GM12801 (cell line): ENCODE measurements around the gene PPP5C.

Experiments used
- CTCF ChIP-seq: IDR thresholded peaks from one replicate; pipeline ENCODE4 v1.5.1; 2011; ENCODE audit warnings: control low read depth; ENCODE audit not compliant: insufficient read length; ENCODE audit errors: extremely low read depth

The PPP5C gene

DNA sequence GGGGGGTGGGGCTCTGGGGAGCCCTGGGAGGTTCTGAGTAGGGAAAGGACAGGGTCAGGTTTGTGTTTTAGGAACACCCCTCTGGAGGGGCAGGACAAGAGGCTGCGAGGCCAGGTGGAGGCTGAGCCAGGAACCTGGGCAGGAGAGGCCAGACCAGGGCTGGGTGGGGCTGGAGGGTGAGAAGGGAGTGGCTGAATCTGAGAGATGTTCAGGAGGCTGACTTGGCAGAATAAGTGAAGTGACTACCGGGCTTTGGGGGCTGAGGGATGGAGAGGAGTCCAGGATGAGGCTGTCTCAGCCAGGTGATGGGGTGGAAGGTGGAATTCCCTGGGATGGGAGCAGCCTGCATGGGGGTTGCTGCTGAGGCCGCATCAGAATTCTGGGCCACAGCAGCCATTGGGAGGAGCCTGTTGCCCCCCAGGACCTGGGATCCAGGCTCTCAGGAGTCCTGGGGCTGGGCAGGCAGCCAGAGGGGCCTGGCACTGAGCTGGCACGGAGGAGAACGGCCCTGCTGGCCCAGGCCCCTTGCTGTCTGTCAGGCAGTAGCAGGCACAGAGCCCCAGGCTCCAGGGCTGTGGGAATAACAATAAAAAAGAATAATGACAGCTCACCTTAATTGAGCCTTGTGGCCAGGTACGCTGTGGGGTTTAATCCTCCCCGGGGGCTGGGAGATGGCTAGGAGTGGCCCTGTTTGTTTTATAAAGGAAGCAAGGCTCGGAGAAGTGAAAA, 3.3 kb downstream of the PPP5C start:
- TF ChIP-seq CTCF: no peak

- TF ChIP-seq CTCF: no peak
Measured at GRCh38 chr19:46350758-46351159, 3.9 kb downstream of the PPP5C start.

- no peak for TF ChIP-seq CTCF
Measured at GRCh38 chr19:46351241-46352041, 4.6 kb downstream of the PPP5C start.

DNA sequence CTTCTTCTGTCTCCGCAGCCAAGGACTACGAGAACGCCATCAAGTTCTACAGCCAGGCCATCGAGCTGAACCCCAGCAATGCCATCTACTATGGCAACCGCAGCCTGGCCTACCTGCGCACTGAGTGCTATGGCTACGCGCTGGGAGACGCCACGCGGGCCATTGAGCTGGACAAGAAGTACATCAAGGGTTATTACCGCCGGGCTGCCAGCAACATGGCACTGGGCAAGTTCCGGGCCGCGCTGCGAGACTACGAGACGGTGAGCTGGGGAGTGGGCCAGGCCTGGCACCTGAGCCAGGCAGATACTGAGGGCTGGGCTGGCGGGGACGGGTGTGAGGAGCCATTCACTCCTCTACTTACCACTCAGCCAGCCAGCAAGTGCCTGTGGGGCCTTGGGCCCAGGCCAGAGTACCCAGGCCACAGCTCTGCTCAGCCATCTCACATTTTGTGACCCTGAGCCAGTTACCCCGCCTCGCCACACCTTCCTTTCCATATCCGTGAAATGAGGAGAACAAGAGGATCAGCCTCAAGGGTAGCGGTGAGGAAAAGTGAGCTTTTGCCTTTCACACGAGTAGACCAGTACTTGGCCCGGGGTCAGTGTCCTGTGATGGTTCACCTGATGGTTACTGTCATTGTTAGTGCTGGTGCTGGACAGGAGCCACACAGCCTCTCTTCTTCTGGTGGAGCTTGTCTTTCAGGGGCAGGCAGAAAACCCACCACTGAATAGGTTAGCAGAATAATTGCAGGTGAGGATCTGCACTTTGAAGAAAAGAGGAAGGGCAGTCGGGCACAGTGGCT, 7.0 kb downstream of the PPP5C start:
- TF ChIP-seq CTCF: no peak

DNA sequence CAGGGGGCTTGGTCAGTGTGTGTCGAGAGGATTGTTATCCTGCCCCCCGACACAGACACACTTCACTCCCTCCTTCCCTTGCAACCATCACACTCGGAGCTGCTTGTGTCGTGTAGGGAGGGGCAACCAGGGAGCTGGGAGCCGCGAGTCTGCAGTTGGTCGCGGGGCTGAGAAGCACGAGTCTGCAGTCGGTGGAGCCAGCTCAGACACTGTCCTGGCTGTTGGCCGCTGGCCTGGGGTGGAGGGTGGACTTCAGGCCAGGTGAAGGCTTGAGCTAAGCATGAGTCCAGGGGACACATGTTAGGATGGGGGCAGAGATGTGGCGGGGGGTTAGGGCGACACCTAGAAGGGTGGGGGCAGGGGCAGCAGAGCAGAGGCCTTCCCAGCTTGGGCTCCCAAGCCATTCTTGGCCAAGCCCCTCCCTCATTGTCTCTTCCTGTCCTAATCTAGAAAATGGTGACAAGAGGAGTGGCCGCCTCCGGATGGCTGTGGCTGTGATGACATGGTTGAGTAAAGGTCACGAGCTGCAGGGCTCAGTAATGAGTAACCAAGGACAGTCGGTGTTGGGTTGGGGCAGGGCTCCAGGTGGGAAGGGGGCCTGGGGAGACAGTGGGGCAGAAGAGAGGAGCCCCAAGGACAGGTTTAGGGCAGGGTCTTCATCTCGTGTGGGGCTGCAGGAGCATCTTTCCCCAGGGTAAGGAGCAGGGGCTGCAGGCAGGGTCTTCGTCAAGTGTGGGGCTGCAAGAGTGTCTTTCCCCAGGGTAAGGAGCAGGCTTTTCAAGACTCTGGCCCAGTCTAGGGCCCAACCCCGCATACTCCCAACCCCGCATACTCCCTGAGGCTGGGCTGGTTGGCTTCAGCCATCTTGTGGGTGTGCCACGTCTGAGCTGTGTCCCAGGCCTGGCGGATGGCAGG, 8.6 kb downstream of the PPP5C start:
- no peak for TF ChIP-seq CTCF

DNA sequence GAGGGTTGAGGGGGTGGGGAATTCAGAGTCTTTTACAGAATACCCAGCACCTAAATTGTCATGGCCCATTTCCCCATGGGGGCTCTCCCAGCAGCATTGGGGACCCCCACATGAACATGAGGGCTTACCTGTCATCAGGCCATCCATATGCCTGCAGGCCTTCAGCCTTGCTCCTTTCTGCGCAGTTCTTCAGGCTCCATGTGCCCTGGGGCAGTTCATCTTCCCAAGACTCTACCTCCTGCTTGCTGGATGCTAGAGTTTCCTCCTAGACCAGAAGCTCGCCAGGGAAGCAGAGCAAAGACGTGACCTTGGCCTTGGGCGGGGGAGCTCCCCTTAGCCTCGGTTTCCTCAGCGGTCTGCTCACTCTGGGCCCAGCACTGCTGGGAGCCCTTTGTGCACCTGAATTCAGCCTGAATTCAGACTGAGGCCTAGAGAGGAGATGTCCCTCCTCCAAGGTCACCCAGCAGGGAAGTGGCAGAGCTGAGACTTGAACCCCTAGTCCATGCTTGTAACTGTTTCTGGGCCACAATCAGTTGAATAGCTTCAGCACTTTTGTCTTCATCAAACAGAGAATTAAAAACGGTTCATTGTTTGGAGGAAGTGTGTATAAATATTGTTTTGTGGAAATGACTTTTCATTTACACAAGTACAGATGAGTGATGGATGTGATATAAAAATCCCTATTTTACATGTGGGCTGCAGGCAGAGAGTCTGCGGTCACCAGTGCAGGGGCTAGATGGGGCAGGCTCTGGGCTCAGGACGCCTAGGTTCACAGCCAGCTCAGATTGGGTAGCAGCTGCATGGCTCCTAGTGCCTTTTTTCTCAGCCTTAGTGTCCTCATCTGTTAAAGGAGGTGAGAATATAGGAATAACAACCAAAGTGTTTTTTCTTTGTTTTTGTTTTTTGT, 9.5 kb downstream of the PPP5C start:
- TF ChIP-seq CTCF: no peak
